Parathyroid adenoma (tissue), 2 donors: ENCODE results near the gene UFSP1.

Experiments used
- H2AFZ ChIP-seq: fragments of 300-600 bp; sonication (generic); one replicate; pipeline ENCODE4 v1.7.0; 2017; ENCODE audit warnings: antibody characterized with exemption, mild to moderate bottlenecking
- H3K27ac ChIP-seq: fragments of 300-600 bp; sonication (generic); one replicate; pipeline ENCODE4 v1.7.0; 2017
- H3K27me3 ChIP-seq: fragments of 300-600 bp; sonication (generic); one replicate; pipeline ENCODE4 v1.7.0; 2017; ENCODE audit warnings: low read length; ENCODE audit not compliant: control insufficient read depth, insufficient read depth
- H3K36me3 ChIP-seq: fragments of 300-600 bp; sonication (generic); one replicate; pipeline ENCODE4 v1.7.0; 2017; ENCODE audit warnings: low read length; ENCODE audit not compliant: control insufficient read depth, insufficient read depth
- H3K4me1 ChIP-seq: fragments of 300-600 bp; sonication (generic); one replicate; pipeline ENCODE4 v1.7.0; 2017; ENCODE audit warnings: control low read depth
- H3K4me2 ChIP-seq: fragments of 300-600 bp; sonication (generic); one replicate; pipeline ENCODE4 v1.7.0; 2017; ENCODE audit warnings: low read length
- H3K4me3 ChIP-seq: fragments of 300-600 bp; sonication (generic); one replicate; pipeline ENCODE4 v1.7.0; 2017; ENCODE audit warnings: low read depth, low read length
- H3K79me2 ChIP-seq: fragments of 300-600 bp; sonication (generic); one replicate; pipeline ENCODE4 v1.7.0; 2017; ENCODE audit warnings: control low read depth
- H3K9ac ChIP-seq: fragments of 300-600 bp; sonication (generic); one replicate; pipeline ENCODE4 v1.7.0; 2017; ENCODE audit warnings: mild to moderate bottlenecking
- H3K9me3 ChIP-seq: fragments of 300-600 bp; sonication (generic); one replicate; pipeline ENCODE4 v1.7.0; 2017; ENCODE audit warnings: low read length; ENCODE audit not compliant: control insufficient read depth
- CTCF ChIP-seq: fragments of 300-600 bp; sonication (generic); IDR thresholded peaks from one replicate; pipeline ENCODE4 v1.7.0; 2017; ENCODE audit warnings: antibody characterized with exemption, mild to moderate bottlenecking
- donor health status: primary hyperparathyroidism.

UFSP1 gene

GRCh38 chr7:100900978-100901377 lies 11.5 kb upstream of the UFSP1 start:
- Histone ChIP-seq H3K36me3 (no peaks in the 10 kb centered on the region), H3K27me3 (no peaks in the 10 kb centered on the region), H3K27ac (no peak overlapping the region), H3K79me2 (no peaks in the 10 kb centered on the region), H2AFZ (peak overlapping the region; percentile 34), H3K4me1 (peaks cover 12% of the 10 kb centered on the region), H3K4me2 (no peak overlapping the region), H3K9me3 (no peaks in the 10 kb centered on the region), H3K9ac (no peak overlapping the region), H3K4me3 (no peak overlapping the region)
- TF ChIP-seq CTCF: no peak

GRCh38 chr7:100899432-100899831 lies 9.9 kb upstream of the UFSP1 start:
- Histone ChIP-seq H3K9me3 (no peaks in the 10 kb centered on the region), H3K27me3 (no peaks in the 10 kb centered on the region)

GRCh38 chr7:100897772-100898454 lies 8.4 kb upstream of the UFSP1 start:
- no peaks in the 10 kb centered on the region for H3K27me3 ChIP-seq
- H3K36me3 ChIP-seq: no peaks in the 10 kb centered on the region
- TF ChIP-seq CTCF: no peak
- H3K9me3 ChIP-seq: no peaks in the 10 kb centered on the region
- peak overlapping the region; percentile 65 for H3K27ac ChIP-seq
- no peaks in the 10 kb centered on the region for H3K79me2 ChIP-seq
- peak overlapping the region; percentile 80 for H2AFZ ChIP-seq
- H3K4me3 ChIP-seq: no peak overlapping the region
- no peak overlapping the region for H3K4me2 ChIP-seq
- H3K9ac ChIP-seq: no peak overlapping the region
- peaks cover 13% of the 10 kb centered on the region for H3K4me1 ChIP-seq

More at GRCh38 chr7:100899432-100899831, 9.9 kb upstream of the UFSP1 start:
- TF ChIP-seq CTCF: no peak
- Histone ChIP-seq H3K36me3 (no peaks in the 10 kb centered on the region), H3K79me2 (no peaks in the 10 kb centered on the region), H3K4me3 (no peak overlapping the region), H3K4me2 (no peak overlapping the region), H3K27ac (no peak overlapping the region), H2AFZ (no peak overlapping the region), H3K9ac (no peak overlapping the region), H3K4me1 (peaks cover 13% of the 10 kb centered on the region)

GRCh38 chr7:100896732-100897608 lies 7.5 kb upstream of the UFSP1 start:
- Histone ChIP-seq H3K9me3 (no peaks in the 10 kb centered on the region), H3K79me2 (no peaks in the 10 kb centered on the region), H3K4me2 (peak overlapping the region; percentile 91), H3K9ac (peak overlapping the region; percentile 33), H3K27ac (peak overlapping the region; percentile 88), H3K4me1 (peaks cover 13% of the 10 kb centered on the region), H3K27me3 (no peaks in the 10 kb centered on the region), H3K36me3 (no peaks in the 10 kb centered on the region), H2AFZ (peak overlapping the region; percentile 85), H3K4me3 (peak overlapping the region; percentile 67)
- peak; percentile 89 for TF ChIP-seq CTCF
